H9 (cell line): ENCODE measurements around the gene CCDC169. TPM values are rescaled to one million over a fixed set of nuclear protein-coding genes. Genes with fewer than 3 reads are reported as not detected.

Source experiments
- DNase-seq: peaks from one replicate; pipeline ENCODE4 v3.0.0-alpha.2; 2017
- H2AFZ ChIP-seq: one replicate; pipeline ENCODE4 v1.6.1; 2013; ENCODE audit warnings: mild to moderate bottlenecking, low read length, control low read depth, moderate library complexity
- H2AK5ac ChIP-seq: 2 replicates; pipeline ENCODE4 v1.6.1; 2013; ENCODE audit warnings: low read length, control low read depth, mixed read lengths; ENCODE audit not compliant: insufficient read length
- H2BK120ac ChIP-seq: one replicate; pipeline ENCODE4 v1.6.1; 2013; ENCODE audit warnings: low read depth, mild to moderate bottlenecking, low read length, control low read depth, inconsistent platforms; ENCODE audit not compliant: poor library complexity, severe bottlenecking
- H2BK12ac ChIP-seq: 2 replicates; pipeline ENCODE4 v1.6.1; 2013; ENCODE audit warnings: low read length, control low read depth, mixed read lengths, low read depth; ENCODE audit not compliant: insufficient read length
- H2BK15ac ChIP-seq: 2 replicates; pipeline ENCODE4 v1.6.1; 2013; ENCODE audit warnings: low read depth, low read length, control low read depth
- H2BK20ac ChIP-seq: one replicate; pipeline ENCODE4 v1.6.1; 2013; ENCODE audit warnings: low read depth, mild to moderate bottlenecking, low read length, control low read depth, inconsistent platforms; ENCODE audit not compliant: poor library complexity, severe bottlenecking
- H2BK5ac ChIP-seq: 2 replicates; pipeline ENCODE4 v1.6.1; 2013; ENCODE audit warnings: low read length, control low read depth, mixed read lengths; ENCODE audit not compliant: insufficient read length
- H3K14ac ChIP-seq: 2 replicates; pipeline ENCODE4 v1.6.1; 2013; ENCODE audit warnings: low read length, control low read depth; ENCODE audit not compliant: insufficient read depth
- H3K18ac ChIP-seq: 2 replicates; pipeline ENCODE4 v1.6.1; 2013; ENCODE audit warnings: low read depth, mild to moderate bottlenecking, mixed read lengths, low read length, control low read depth; ENCODE audit not compliant: insufficient read length
- H3K23ac ChIP-seq: 2 replicates; pipeline ENCODE4 v1.6.1; 2013; ENCODE audit warnings: low read length, control low read depth, mixed read lengths, low read depth; ENCODE audit not compliant: insufficient read length
- H3K23me2 ChIP-seq: 2 replicates; pipeline ENCODE4 v1.6.1; 2013; ENCODE audit warnings: low read depth, mild to moderate bottlenecking, mixed read lengths, low read length, control low read depth; ENCODE audit not compliant: insufficient read length, poor library complexity, severe bottlenecking
- H3K27ac ChIP-seq: 2 replicates; pipeline ENCODE4 v1.5.1; 2013; ENCODE audit warnings: low read length, control low read depth, mixed read lengths, low read depth; ENCODE audit not compliant: insufficient read length
- H3K27me3 ChIP-seq: 2 replicates; pipeline ENCODE4 v1.6.1; 2013; ENCODE audit warnings: low read length, control low read depth, inconsistent platforms; ENCODE audit not compliant: insufficient read depth
- H3K4ac ChIP-seq: 2 replicates; pipeline ENCODE4 v1.6.1; 2013; ENCODE audit warnings: low read depth, mild to moderate bottlenecking, control low read depth, inconsistent platforms, low read length, moderate library complexity
- H3K4me1 ChIP-seq: 2 replicates; pipeline ENCODE4 v1.6.1; 2013; ENCODE audit warnings: low read length, control low read depth, inconsistent platforms; ENCODE audit not compliant: insufficient read depth
- H3K4me2 ChIP-seq: 2 replicates; pipeline ENCODE4 v1.6.1; 2013; ENCODE audit warnings: low read length, control low read depth, mixed read lengths; ENCODE audit not compliant: insufficient read length, insufficient read depth
- H3K56ac ChIP-seq: 2 replicates; pipeline ENCODE4 v1.6.1; 2013; ENCODE audit warnings: low read depth, mild to moderate bottlenecking, mixed read lengths, low read length, control low read depth; ENCODE audit not compliant: insufficient read length
- H3K79me1 ChIP-seq: 2 replicates; pipeline ENCODE4 v1.6.1; 2013; ENCODE audit warnings: low read depth, mild to moderate bottlenecking, moderate library complexity, low read length, control low read depth, inconsistent platforms; ENCODE audit not compliant: insufficient read depth, poor library complexity, severe bottlenecking
- H3K79me2 ChIP-seq: 2 replicates; pipeline ENCODE4 v1.6.1; 2013; ENCODE audit warnings: low read length, control low read depth, inconsistent platforms; ENCODE audit not compliant: insufficient read depth
- H3K9ac ChIP-seq: 2 replicates; pipeline ENCODE4 v1.6.1; 2013; ENCODE audit warnings: low read length, control low read depth, mixed read lengths; ENCODE audit not compliant: insufficient read length; ENCODE audit errors: extremely low read depth
- H3K9me3 ChIP-seq: one replicate; pipeline ENCODE4 v1.6.1; 2013; ENCODE audit warnings: low read depth, low read length, inconsistent platforms; ENCODE audit not compliant: control insufficient read depth
- H3T11ph ChIP-seq: one replicate; pipeline ENCODE4 v1.6.1; 2013; ENCODE audit warnings: mild to moderate bottlenecking, low read length, control low read depth, inconsistent platforms
- H4K20me1 ChIP-seq: one replicate; pipeline ENCODE4 v1.6.1; 2013; ENCODE audit not compliant: control insufficient read depth, insufficient read length, insufficient read depth
- H4K5ac ChIP-seq: 2 replicates; pipeline ENCODE4 v1.6.1; 2013; ENCODE audit warnings: low read depth, mild to moderate bottlenecking, mixed read lengths, low read length, control low read depth; ENCODE audit not compliant: insufficient read length
- H4K8ac ChIP-seq: replicated peaks from 2 replicates; pipeline ENCODE4 v1.6.1; 2013; ENCODE audit warnings: low read length, control low read depth, mixed read lengths, low read depth; ENCODE audit not compliant: insufficient read length
- H4K91ac ChIP-seq: 2 replicates; pipeline ENCODE4 v1.6.1; 2013; ENCODE audit warnings: low read depth, mild to moderate bottlenecking, moderate library complexity, mixed read lengths, low read length, control low read depth; ENCODE audit not compliant: insufficient read length
- H3K27ac Mint-ChIP-seq, 3 experiments: 2 replicates in 2 of 3; 3 replicates in 1 of 3; pipeline ENCODE4 v1.8.0; 2020 to 2021; ENCODE audit warnings: mixed read lengths in 3 of 3, mild to moderate bottlenecking in 1 of 3, moderate library complexity in 1 of 3
- H3K27me3 Mint-ChIP-seq: 2 replicates; pipeline ENCODE4 v1.8.0; 2021; ENCODE audit warnings: low read depth, mild to moderate bottlenecking, moderate library complexity, mixed read lengths
- H3K36me3 Mint-ChIP-seq, 3 experiments: 2 replicates in 2 of 3; 3 replicates in 1 of 3; pipeline ENCODE4 v1.8.0; 2020 to 2021; ENCODE audit warnings: low read depth in 3 of 3, mixed read lengths in 3 of 3; ENCODE audit not compliant: insufficient read depth in 1 of 3
- H3K4me1 Mint-ChIP-seq, 2 experiments: 2 replicates each; pipeline ENCODE4 v1.8.0; 2020; ENCODE audit warnings: mixed read lengths in 2 of 2
- H3K4me3 Mint-ChIP-seq, 2 experiments: 2 replicates in 1 of 2; 3 replicates in 1 of 2; pipeline ENCODE4 v1.8.0; 2020 to 2021; ENCODE audit warnings: mild to moderate bottlenecking in 2 of 2, mixed read lengths in 2 of 2, moderate library complexity in 1 of 2
- H3K9me3 Mint-ChIP-seq, 2 experiments: 2 replicates in 1 of 2; 3 replicates in 1 of 2; pipeline ENCODE4 v1.8.0; 2020; ENCODE audit warnings: mild to moderate bottlenecking in 2 of 2, mixed read lengths in 2 of 2, moderate library complexity in 1 of 2
- CTCF ChIP-seq: fragments of 200-600 bp; sonication (generic); conservative IDR thresholded peaks from 3 replicates; pipeline ENCODE4 v1.8.0; 2021; ENCODE audit warnings: antibody characterized with exemption, mild to moderate bottlenecking
- WGBS: extraction: QIAGEN DNeasy Blood & Tissue Kit; methylation state at CpG from one replicate; pipeline ENCODE4 v1.1.7; 2013; ENCODE audit warnings: missing lambda C conversion rate, low lambda C conversion rate, mixed read lengths; ENCODE audit not compliant: insufficient read length; ENCODE audit errors: extremely low coverage; 5-methylcytosine and 5-hydroxymethylcytosine counted together
- total RNA-seq: library from RNA; stranded (reverse); gene quantifications from 2 replicates; pipeline ENCODE4 v1.2.1, GENCODE V29; 2021

CCDC169 gene
- total RNA-seq, 1 experiment from 2014 or later: 19.1 TPM

- no peak overlapping the region for H2BK15ac ChIP-seq
- H3K36me3 Mint-ChIP-seq: peaks cover 0 to 14% (median 2%) of the 10 kb centered on the region in 3 experiments; a peak in 4 of 7 replicates
These were observed 80.2 kb downstream of the CCDC169 start for GRCh38 chr13:36217456-36217855.

More at GRCh38 chr13:36217456-36217855, 80.2 kb downstream of the CCDC169 start:
- Histone ChIP-seq H4K5ac (no peak overlapping the region), H3K27ac (no peak overlapping the region), H3K23ac (no peak overlapping the region), H2BK12ac (no peak overlapping the region), H2BK20ac (no peak overlapping the region), H3K14ac (no peak overlapping the region), H3K4ac (no peak overlapping the region), H3T11ph (no peak overlapping the region), H3K56ac (no peak overlapping the region), H2AFZ (no peak overlapping the region), H4K8ac (no peak overlapping the region), H3K27me3 (no peaks in the 10 kb centered on the region), H2BK5ac (no peak overlapping the region), H4K91ac (no peak overlapping the region), H4K20me1 (no peaks in the 10 kb centered on the region), H3K9me3 (no peaks in the 10 kb centered on the region), H3K18ac (no peak overlapping the region), H3K79me2 (no peaks in the 10 kb centered on the region), H3K79me1 (no peaks in the 10 kb centered on the region), H3K4me1 (no peaks in the 10 kb centered on the region), H3K9ac (no peak overlapping the region), H3K23me2 (no peaks in the 10 kb centered on the region), H2AK5ac (no peak overlapping the region), H2BK120ac (no peak overlapping the region), H3K4me2 (no peak overlapping the region)
- no peak for TF ChIP-seq CTCF
- peaks cover 2 to 9% of the 10 kb centered on the region in 2 experiments; a peak in 4 of 5 replicates for H3K9me3 Mint-ChIP-seq
- H3K4me1 Mint-ChIP-seq: peaks cover 4% of the 10 kb centered on the region in 2 experiments; a peak in 3 of 4 replicates
- no peaks in the 10 kb centered on the region for H3K27me3 Mint-ChIP-seq
- no peak overlapping the region for H3K4me3 Mint-ChIP-seq
- DNase-seq: no peak
- WGBS: no CpG with 5 or more reads among the region's 3 CpGs
- H3K27ac Mint-ChIP-seq: no peak overlapping the region
